Stimulated activated CD8-positive, alpha-beta memory T cell treated with anti-CD3 and anti-CD28 coated beads, Interleukin-7, amount 100 ng/mL, for 4 hours (primary cell): ENCODE results near the gene OGT.
A peak's percentile ranks its signal among the peaks of the same experiment; 100 is the strongest.
"Not testable (repeated sequence)": the region's sequence is repeated elsewhere in the genome, so short reads cannot be mapped to it uniquely, and the experiment has no call there.

Experiments
- DNase-seq, 2 donors: peaks; one replicate each; pipeline ENCODE4 v3.0.0-alpha.2; 2020; ENCODE audit warnings: low read depth in 2 of 2

The OGT gene

GRCh38 chrX:71581210-71581609 lies 48.3 kb downstream of the OGT start:
- no peak for DNase-seq

- DNase-seq, result no peak
Observed at GRCh38 chrX:71586929-71587328, 54.0 kb downstream of the OGT start.

GRCh38 chrX:71593210-71593609 lies 60.3 kb downstream of the OGT start:
- DNase-seq, result not testable (repeated sequence)

GRCh38 chrX:71599965-71600364 lies 67.1 kb downstream of the OGT start:
- no peak for DNase-seq

- DNase-seq, result no peak
Observed at GRCh38 chrX:71603618-71604017, 70.7 kb downstream of the OGT start.

GRCh38 chrX:71604141-71604540 lies 71.2 kb downstream of the OGT start:
- no peak for DNase-seq

GRCh38 chrX:71604796-71605568 lies 72.1 kb downstream of the OGT start:
- DNase-seq, result no peak

GRCh38 chrX:71606536-71607216 lies 73.8 kb downstream of the OGT start:
- no peak for DNase-seq

GRCh38 chrX:71607488-71607887 lies 74.6 kb downstream of the OGT start:
- no peak for DNase-seq

GRCh38 chrX:71609095-71609750 lies 76.3 kb downstream of the OGT start:
- no peak for DNase-seq

- not testable (repeated sequence) for DNase-seq
Observed at GRCh38 chrX:71611736-71612135, 78.8 kb downstream of the OGT start.

- DNase-seq, result no peak
Observed at GRCh38 chrX:71612256-71612655, 79.4 kb downstream of the OGT start.

- DNase-seq, result no peak
Observed at GRCh38 chrX:71615056-71615455, 82.2 kb downstream of the OGT start.

- no peak for DNase-seq
Observed at GRCh38 chrX:71615954-71616353, 83.0 kb downstream of the OGT start.

- peak in 1 of 2 donors; percentile 38 for DNase-seq
Observed at GRCh38 chrX:71616672-71617529, 84.0 kb downstream of the OGT start.

- no peak for DNase-seq
Observed at GRCh38 chrX:71617742-71618141, 84.8 kb downstream of the OGT start.

GRCh38 chrX:71618303-71618721 lies 85.4 kb downstream of the OGT start, which contains the start of gene CXCR3:
Gene CXCR3, minus strand, starts transcription at chrX:71618511. Its CDS starts 62 bp downstream, at chrX:71618449.
- DNase-seq, result peak; percentile 68

GRCh38 chrX:71618787-71619186 lies 85.9 kb downstream of the OGT start:
- no peak for DNase-seq

- peak; percentile 63 to 69 for DNase-seq
Observed at GRCh38 chrX:71619193-71619592, 86.3 kb downstream of the OGT start.

GRCh38 chrX:71619986-71620385 lies 87.1 kb downstream of the OGT start:
- no peak for DNase-seq

- no peak for DNase-seq
Observed at GRCh38 chrX:71621603-71622002, 88.7 kb downstream of the OGT start.
